ENCODE results near the gene LCMT1.

LCMT1 gene

DNA sequence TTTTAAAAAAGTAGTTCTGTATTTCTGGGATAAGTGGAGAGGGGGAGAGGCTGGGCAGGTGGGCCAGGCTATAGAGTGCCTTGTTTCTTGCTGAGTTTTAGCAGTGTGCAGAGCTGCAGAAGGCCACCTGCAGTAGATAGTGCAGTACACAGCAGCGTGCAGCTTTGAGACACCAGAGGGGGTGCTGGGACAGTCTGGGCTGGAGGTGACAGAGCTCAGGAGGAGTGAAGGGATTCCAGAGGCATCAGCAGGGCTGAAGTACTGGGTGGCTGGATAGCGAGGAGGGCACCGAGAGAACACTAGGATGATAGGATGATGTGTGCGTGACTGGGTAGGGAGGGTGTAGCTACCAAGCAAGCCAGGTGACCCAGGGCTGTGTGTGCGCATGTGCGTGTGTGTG, 26.6 kb downstream of the LCMT1 start:
- DNase-seq (ENCODE audit: low read depth), result no peak
- no peak for TF ChIP-seq CTCF (IDR thresholded peaks at IDR 0.05; ENCODE audit: control insufficient read depth, insufficient read depth, low read depth, low read length, missing control alignments)
- no peak overlapping the region for H3K4me3 ChIP-seq (ENCODE audit: control insufficient read depth, low read depth, low read length)

DNA sequence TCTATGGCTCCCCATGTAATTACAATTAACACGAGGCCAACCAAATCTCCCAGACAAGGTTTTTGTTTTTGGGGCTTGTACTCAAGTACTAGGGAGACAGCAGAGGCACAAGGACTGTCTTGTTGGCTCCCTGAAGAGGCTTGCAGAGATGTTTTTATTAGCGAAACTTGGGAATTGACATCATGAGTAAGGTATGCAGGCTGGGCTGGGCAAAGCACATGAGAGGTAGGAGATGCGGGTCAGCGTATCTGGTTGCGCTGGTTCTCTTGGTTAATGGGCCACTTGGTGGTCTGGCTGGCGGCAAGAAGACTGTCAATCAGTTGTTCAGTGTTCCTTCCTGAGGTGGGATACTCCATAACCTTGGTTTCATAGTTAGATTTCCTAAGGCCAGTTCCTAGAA, 28.9 kb downstream of the LCMT1 start:
- DNase-seq (ENCODE audit: low read depth), result no peak
- no peak overlapping the region for H3K4me3 ChIP-seq (ENCODE audit: control insufficient read depth, low read depth, low read length)

DNA sequence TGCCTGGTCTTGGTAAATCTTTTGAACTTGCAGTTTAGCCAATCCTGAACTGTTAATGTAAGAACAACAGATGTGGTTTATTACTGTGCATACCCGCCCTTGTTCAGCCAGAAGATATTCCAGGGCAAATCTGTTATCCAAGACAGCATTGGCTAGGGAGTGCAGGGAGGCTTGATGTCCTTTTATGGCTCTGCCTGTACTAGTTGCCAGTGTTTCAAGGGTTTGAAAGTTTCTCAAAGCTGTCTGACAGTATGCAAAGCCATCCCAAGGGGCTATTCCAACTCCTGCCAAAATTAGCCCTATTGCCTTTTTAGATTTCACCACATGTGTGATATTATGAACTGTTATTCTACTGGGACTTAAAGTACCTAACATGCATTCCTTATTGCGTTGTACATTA, 30.1 kb downstream of the LCMT1 start:
- no peak overlapping the region for H3K4me3 ChIP-seq (ENCODE audit: control insufficient read depth, low read depth, low read length)
- TF ChIP-seq CTCF (IDR thresholded peaks at IDR 0.05; ENCODE audit: control insufficient read depth, insufficient read depth, low read depth, low read length, missing control alignments), result no peak
- DNase-seq (ENCODE audit: low read depth), result no peak

More for the DNA sequence above, 28.9 kb downstream of the LCMT1 start:
- TF ChIP-seq CTCF (IDR thresholded peaks at IDR 0.05; ENCODE audit: control insufficient read depth, insufficient read depth, low read depth, low read length, missing control alignments), result no peak

- peak; percentile 26 for TF ChIP-seq CTCF (IDR thresholded peaks at IDR 0.05; ENCODE audit: control insufficient read depth, insufficient read depth, low read depth, low read length, missing control alignments)
- H3K4me3 ChIP-seq (ENCODE audit: control insufficient read depth, low read depth, low read length), result no peak overlapping the region
- no peak for DNase-seq (ENCODE audit: low read depth)
These were observed 32.4 kb downstream of the LCMT1 start for GRCh38 chr16:25143928-25144327.

DNA sequence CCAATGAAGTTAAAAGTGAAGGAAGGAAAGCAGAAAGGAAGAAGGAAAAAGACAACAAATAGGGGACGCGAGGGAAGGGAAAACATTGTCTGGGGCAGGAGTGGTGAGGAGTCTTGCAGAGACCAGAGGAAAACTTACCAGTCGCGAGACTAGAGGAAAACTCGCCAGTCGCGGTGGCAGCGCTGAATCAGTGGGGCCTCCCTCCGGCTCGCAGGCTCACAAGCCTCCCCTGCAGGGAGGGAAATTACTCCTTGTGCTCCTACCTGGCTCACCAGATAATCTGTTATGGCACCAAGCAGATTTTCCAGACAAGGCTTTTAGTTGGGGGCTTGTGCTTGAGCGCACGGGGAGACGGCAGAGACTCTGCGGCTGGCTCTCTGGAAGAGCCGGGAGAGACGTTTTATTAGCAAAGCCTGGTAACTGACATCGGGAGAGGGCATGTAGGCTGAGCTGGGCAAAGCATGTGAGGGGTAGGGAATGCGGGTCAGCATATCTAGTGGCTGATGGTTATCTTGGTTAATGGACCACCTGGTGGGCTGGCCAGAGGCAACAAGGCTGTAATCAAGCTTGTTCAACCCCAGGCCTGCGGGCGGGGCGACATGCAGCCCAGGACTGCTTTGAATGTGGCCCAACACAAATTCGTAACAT, 37.1 kb downstream of the LCMT1 start:
- TF ChIP-seq CTCF (IDR thresholded peaks at IDR 0.05; ENCODE audit: control insufficient read depth, insufficient read depth, low read depth, low read length, missing control alignments), result no peak
- no peak overlapping the region for H3K4me3 ChIP-seq (ENCODE audit: control insufficient read depth, low read depth, low read length)
- no peak for DNase-seq (ENCODE audit: low read depth)

- peak; percentile 55 for DNase-seq (ENCODE audit: low read depth)
- no peak for TF ChIP-seq CTCF (IDR thresholded peaks at IDR 0.05; ENCODE audit: control insufficient read depth, insufficient read depth, low read depth, low read length, missing control alignments)
- no peak overlapping the region for H3K4me3 ChIP-seq (ENCODE audit: control insufficient read depth, low read depth, low read length)
These were observed 40.5 kb downstream of the LCMT1 start for GRCh38 chr16:25151996-25152395.
